ENCODE results near the gene ICAM5.
"Not testable (repeated sequence)": the region's sequence is repeated elsewhere in the genome, so short reads cannot be mapped to it uniquely, and the experiment has no call there.

ICAM5 gene

GRCh38 chr19:10270616-10271394 lies 18.9 kb upstream of the ICAM5 start, which contains the start of gene ICAM1:
TSS of gene ICAM1 (plus strand) at chr19:10271120. CDS start at chr19:10271160, 40 bp downstream.
- DNase-seq (ENCODE audit: low read depth), result peak; percentile 65

GRCh38 chr19:10271543-10272086 lies 18.1 kb upstream of the ICAM5 start:
- peak; percentile 24 for DNase-seq (ENCODE audit: low read depth)

- no peak for DNase-seq (ENCODE audit: low read depth)
Observed at GRCh38 chr19:10274589-10274988, 15.2 kb upstream of the ICAM5 start.

- DNase-seq (ENCODE audit: low read depth), result no peak
Observed at GRCh38 chr19:10277795-10278589, 11.8 kb upstream of the ICAM5 start.

- no peak for DNase-seq (ENCODE audit: low read depth)
Observed at GRCh38 chr19:10278935-10279334, 10.8 kb upstream of the ICAM5 start.

GRCh38 chr19:10279737-10280442 lies 9.9 kb upstream of the ICAM5 start:
- DNase-seq (ENCODE audit: low read depth), result no peak

- not testable (repeated sequence) for DNase-seq (ENCODE audit: low read depth)
Observed at GRCh38 chr19:10282043-10282442, 7.7 kb upstream of the ICAM5 start.

- no peak for DNase-seq (ENCODE audit: low read depth)
Observed at GRCh38 chr19:10283301-10284064, 6.3 kb upstream of the ICAM5 start.

GRCh38 chr19:10284065-10284959 lies 5.4 kb upstream of the ICAM5 start:
- DNase-seq (ENCODE audit: low read depth), result no peak

GRCh38 chr19:10284960-10285278 lies 4.8 kb upstream of the ICAM5 start:
- DNase-seq (ENCODE audit: low read depth), result no peak

- no peak for DNase-seq (ENCODE audit: low read depth)
Observed at GRCh38 chr19:10285393-10285792, 4.4 kb upstream of the ICAM5 start.

- no peak for DNase-seq (ENCODE audit: low read depth)
Observed at GRCh38 chr19:10286803-10287737, 2.7 kb upstream of the ICAM5 start, which contains the start of gene ICAM4. TSS of gene ICAM4 (plus strand) at chr19:10286955. CDS start at chr19:10287013, 58 bp downstream.

- no peak for DNase-seq (ENCODE audit: low read depth)
Observed at GRCh38 chr19:10288662-10289166, 1.0 kb upstream of the ICAM5 start.

- peak; percentile 47 for DNase-seq (ENCODE audit: low read depth)
Observed at GRCh38 chr19:10289167-10289835, 451 bp upstream of the ICAM5 start.

GRCh38 chr19:10290357-10290875 lies 664 bp downstream of the ICAM5 start:
- no peak for DNase-seq (ENCODE audit: low read depth)

GRCh38 chr19:10290876-10291553 lies 1.3 kb downstream of the ICAM5 start:
- no peak for DNase-seq (ENCODE audit: low read depth)

- DNase-seq (ENCODE audit: low read depth), result no peak
Observed at GRCh38 chr19:10291554-10292205, 1.9 kb downstream of the ICAM5 start.

Data from stimulated activated CD8-positive, alpha-beta memory T cell treated with anti-CD3 and anti-CD28 coated beads, Interleukin-12 subunit alpha, Interleukin-12 subunit beta, amount 100 ng/mL, for 4 hours (primary cell).